Epithelial cell of proximal tubule (primary cell): ENCODE results near the gene TNNC2. TPM values are rescaled to one million over a fixed set of nuclear protein-coding genes. Genes with fewer than 3 reads are reported as not detected.

Source experiments
- DNase-seq: peaks from one replicate; pipeline ENCODE4 v3.0.0-alpha.2; 2011; ENCODE audit warnings: low read depth
- H3K4me3 ChIP-seq: 2 replicates; pipeline ENCODE4 v1.5.1; 2011; ENCODE audit warnings: low read depth, mild to moderate bottlenecking, low read length
- CTCF ChIP-seq: conservative IDR thresholded peaks from 2 replicates; pipeline ENCODE4 v1.5.1; 2012; ENCODE audit warnings: low read depth, mild to moderate bottlenecking, low read length
- total RNA-seq: library from RNA; depleted of rRNA; stranded (reverse); fragments of >200 nt; gene quantifications from 2 replicates; pipeline ENCODE4 v1.2.3, GENCODE V29; 2015

TNNC2 gene
- total RNA-seq, 1 donor from 2014 or later, result not detected

GRCh38 chr20:45866454-45866853 is 39.3 kb upstream of the TNNC2 start:
- DNase-seq, result no peak
- no peak for TF ChIP-seq CTCF
- no peak overlapping the region for H3K4me3 ChIP-seq

GRCh38 chr20:45863543-45864470 is 36.7 kb upstream of the TNNC2 start:
- DNase-seq, result no peak
- H3K4me3 ChIP-seq, result no peak overlapping the region
- TF ChIP-seq CTCF, result no peak

- TF ChIP-seq CTCF, result no peak
- H3K4me3 ChIP-seq, result no peak overlapping the region
- DNase-seq, result no peak
Measured at GRCh38 chr20:45861221-45862075, 34.3 kb upstream of the TNNC2 start.

- no peak for DNase-seq
- H3K4me3 ChIP-seq, result no peak overlapping the region
- TF ChIP-seq CTCF, result no peak
Measured at GRCh38 chr20:45860560-45861220, 33.6 kb upstream of the TNNC2 start.

- no peak overlapping the region for H3K4me3 ChIP-seq
- no peak for DNase-seq
- TF ChIP-seq CTCF, result no peak
Measured at GRCh38 chr20:45859916-45860315, 32.8 kb upstream of the TNNC2 start.

- DNase-seq, result no peak
- H3K4me3 ChIP-seq, result peak overlapping the region; percentile 91
- TF ChIP-seq CTCF, result no peak
Measured at GRCh38 chr20:45857882-45858216, 30.7 kb upstream of the TNNC2 start.
